Muscle of leg (tissue), 11 donors: ENCODE measurements around the gene ANKEF1. TPM values are rescaled to one million over a fixed set of nuclear protein-coding genes. Genes with fewer than 3 reads are reported as not detected.

Experiments used
- DNase-seq: peaks from one replicate; pipeline ENCODE4 v3.0.0; 2013
- H3K27ac ChIP-seq: one replicate; pipeline ENCODE4 v1.5.1; 2013; ENCODE audit warnings: mild to moderate bottlenecking, low read length, control low read depth
- H3K27me3 ChIP-seq: one replicate; pipeline ENCODE4 v1.6.1; 2013; ENCODE audit warnings: low read length; ENCODE audit not compliant: control insufficient read depth, insufficient read depth
- H3K36me3 ChIP-seq: one replicate; pipeline ENCODE4 v1.6.1; 2013; ENCODE audit warnings: low read length; ENCODE audit not compliant: control insufficient read depth, insufficient read depth
- H3K4me1 ChIP-seq: one replicate; pipeline ENCODE4 v1.6.1; 2013; ENCODE audit warnings: low read length; ENCODE audit not compliant: control insufficient read depth, insufficient read depth
- H3K4me3 ChIP-seq: one replicate; pipeline ENCODE4 v1.5.1; 2013; ENCODE audit warnings: low read length, control low read depth
- H3K9me3 ChIP-seq: replicated peaks from 2 replicates; pipeline ENCODE4 v1.6.1; 2013; ENCODE audit warnings: low read depth, low read length; ENCODE audit not compliant: control insufficient read depth
- WGBS: methylation state at CpG from one replicate; pipeline ENCODE4 v1.1.5; 2013; ENCODE audit warnings: missing lambda C conversion rate; ENCODE audit not compliant: insufficient coverage; 5-methylcytosine and 5-hydroxymethylcytosine counted together
- polyA plus RNA-seq, 8 donors: library from polyadenylated mRNA; unstranded; fragments of 120-200 nt; gene quantifications; one replicate each; pipeline versions ENCODE4 v1.2.1 to v1.2.3, GENCODE V29; 2013; ENCODE audit warnings: inconsistent platforms in 1 of 8, low replicate concordance in 1 of 8; ENCODE audit not compliant: insufficient read length in 8 of 8, insufficient read depth in 1 of 8
- total RNA-seq: library from RNA; stranded (reverse); fragments of 120-200 nt; gene quantifications from one replicate; pipeline ENCODE4 v1.2.4, GENCODE V29; 2013

ANKEF1 gene
- total and polyA plus RNA-seq, 9 donors = 0.99 to 1.2 (median 1.1) TPM

GRCh38 chr20:10078403-10078802 is 43.6 kb downstream of the ANKEF1 start:
- no peaks in the 10 kb centered on the region for H3K9me3 ChIP-seq
- no peak overlapping the region for H3K4me3 ChIP-seq
- no peaks in the 10 kb centered on the region for H3K27me3 ChIP-seq
- no peak overlapping the region for H3K27ac ChIP-seq
- no peaks in the 10 kb centered on the region for H3K4me1 ChIP-seq
- DNase-seq = peak; percentile 10
- H3K36me3 ChIP-seq = no peaks in the 10 kb centered on the region
- WGBS = 90% methylated on average over 2 of the region's 3 CpGs

- Histone ChIP-seq H3K4me1 (no peaks in the 10 kb centered on the region), H3K9me3 (no peaks in the 10 kb centered on the region), H3K27me3 (no peaks in the 10 kb centered on the region), H3K36me3 (no peaks in the 10 kb centered on the region), H3K4me3 (no peak overlapping the region), H3K27ac (no peak overlapping the region)
- DNase-seq = no peak
Measured at GRCh38 chr20:10079964-10080363, 45.2 kb downstream of the ANKEF1 start.

- no peak overlapping the region for H3K4me3 ChIP-seq
Measured at GRCh38 chr20:10080574-10080973, 45.8 kb downstream of the ANKEF1 start.

GRCh38 chr20:10089871-10090587 is 55.2 kb downstream of the ANKEF1 start:
- no CpG with 5 or more reads among the region's 4 CpGs for WGBS
- H3K27ac ChIP-seq = no peak overlapping the region
- H3K27me3 ChIP-seq = no peaks in the 10 kb centered on the region
- DNase-seq = no peak
- no peaks in the 10 kb centered on the region for H3K36me3 ChIP-seq
- H3K4me1 ChIP-seq = no peaks in the 10 kb centered on the region
- no peaks in the 10 kb centered on the region for H3K9me3 ChIP-seq
- H3K4me3 ChIP-seq = no peak overlapping the region

More at GRCh38 chr20:10080574-10080973, 45.8 kb downstream of the ANKEF1 start:
- no peaks in the 10 kb centered on the region for H3K9me3 ChIP-seq
- DNase-seq = no peak
- H3K27me3 ChIP-seq = no peaks in the 10 kb centered on the region
- no peaks in the 10 kb centered on the region for H3K36me3 ChIP-seq
- no peaks in the 10 kb centered on the region for H3K4me1 ChIP-seq
- no peak overlapping the region for H3K27ac ChIP-seq

- no peaks in the 10 kb centered on the region for H3K4me1 ChIP-seq
- H3K9me3 ChIP-seq = no peaks in the 10 kb centered on the region
- peak; percentile 67 for DNase-seq
- H3K4me3 ChIP-seq = no peak overlapping the region
- H3K27ac ChIP-seq = no peak overlapping the region
- WGBS = 43% methylated on average over 1 of the region's 2 CpGs
- H3K27me3 ChIP-seq = no peaks in the 10 kb centered on the region
- H3K36me3 ChIP-seq = no peaks in the 10 kb centered on the region
Measured at GRCh38 chr20:10090588-10091166, 55.9 kb downstream of the ANKEF1 start.

GRCh38 chr20:10093087-10093591 is 58.4 kb downstream of the ANKEF1 start:
- H3K27ac ChIP-seq = no peak overlapping the region
- DNase-seq = no peak
- WGBS = 64% methylated on average over 2 of the region's 2 CpGs

GRCh38 chr20:10094566-10095173 is 59.9 kb downstream of the ANKEF1 start:
- H3K9me3 ChIP-seq = no peaks in the 10 kb centered on the region
- no peaks in the 10 kb centered on the region for H3K27me3 ChIP-seq
- H3K4me1 ChIP-seq = no peaks in the 10 kb centered on the region
- DNase-seq = no peak
- WGBS = 75% methylated on average over 1 of the region's 5 CpGs
- H3K4me3 ChIP-seq = no peak overlapping the region
- no peak overlapping the region for H3K27ac ChIP-seq
- no peaks in the 10 kb centered on the region for H3K36me3 ChIP-seq

More at GRCh38 chr20:10093087-10093591, 58.4 kb downstream of the ANKEF1 start:
- no peaks in the 10 kb centered on the region for H3K27me3 ChIP-seq
- no peaks in the 10 kb centered on the region for H3K9me3 ChIP-seq
- no peak overlapping the region for H3K4me3 ChIP-seq
- no peaks in the 10 kb centered on the region for H3K36me3 ChIP-seq
- no peaks in the 10 kb centered on the region for H3K4me1 ChIP-seq

- Histone ChIP-seq H3K27ac (no peak overlapping the region), H3K4me3 (no peak overlapping the region), H3K9me3 (no peaks in the 10 kb centered on the region), H3K4me1 (no peaks in the 10 kb centered on the region), H3K36me3 (no peaks in the 10 kb centered on the region), H3K27me3 (no peaks in the 10 kb centered on the region)
- no peak for DNase-seq
- no CpG with 5 or more reads among the region's 3 CpGs for WGBS
Measured at GRCh38 chr20:10096790-10097189, 62.0 kb downstream of the ANKEF1 start.

GRCh38 chr20:10105046-10105445 is 70.3 kb downstream of the ANKEF1 start:
- H3K27me3 ChIP-seq = no peaks in the 10 kb centered on the region
- H3K4me1 ChIP-seq = no peaks in the 10 kb centered on the region
- no peak overlapping the region for H3K4me3 ChIP-seq
- H3K27ac ChIP-seq = no peak overlapping the region
- H3K9me3 ChIP-seq = no peaks in the 10 kb centered on the region
- no peak for DNase-seq
- no peaks in the 10 kb centered on the region for H3K36me3 ChIP-seq
